ENCODE measurements around the gene POLR1A.
A peak's percentile ranks its signal among the peaks of the same experiment; 100 is the strongest.

POLR1A gene

DNA sequence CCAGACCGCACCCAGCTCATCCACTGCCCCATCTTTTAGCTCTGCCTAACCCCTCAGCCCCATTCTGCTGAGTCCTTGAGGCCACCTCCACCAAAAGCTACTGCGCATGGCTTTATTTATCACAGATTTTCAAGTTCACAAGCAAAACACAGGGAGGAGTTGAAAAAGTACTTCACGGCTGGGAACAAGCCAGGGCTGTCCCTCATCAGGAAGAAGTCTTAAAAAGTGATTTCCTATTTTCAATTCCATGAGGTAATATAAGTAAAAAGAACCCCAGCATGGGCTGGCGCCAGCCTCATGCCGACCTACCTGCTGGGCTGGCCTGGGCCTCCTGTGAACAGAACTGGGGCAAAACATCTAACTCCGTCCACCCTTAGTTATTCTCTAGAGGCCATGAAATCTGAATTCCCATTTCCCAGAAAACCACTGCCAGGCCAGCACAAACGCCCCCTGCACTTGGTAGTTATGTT is 69.0 kb downstream of the POLR1A start:
- intact Hi-C loops (cut with DNase I; ENCODE audit: low total_unique reads) = no loop called here
- Histone ChIP-seq H3K4me1 (peaks cover 0 to 35% (median 14%) of the 10 kb centered on the region in 4 donors), H3K27ac (peak overlapping the region; percentile 69 to 71), H3K4me3 (no peak overlapping the region), H3K9me3 (no peaks in the 10 kb centered on the region), H3K36me3 (peaks cover 53 to 94% (median 54%) of the 10 kb centered on the region in 3 donors), H3K27me3 (no peaks in the 10 kb centered on the region)
- TF ChIP-seq, protein P1, sequence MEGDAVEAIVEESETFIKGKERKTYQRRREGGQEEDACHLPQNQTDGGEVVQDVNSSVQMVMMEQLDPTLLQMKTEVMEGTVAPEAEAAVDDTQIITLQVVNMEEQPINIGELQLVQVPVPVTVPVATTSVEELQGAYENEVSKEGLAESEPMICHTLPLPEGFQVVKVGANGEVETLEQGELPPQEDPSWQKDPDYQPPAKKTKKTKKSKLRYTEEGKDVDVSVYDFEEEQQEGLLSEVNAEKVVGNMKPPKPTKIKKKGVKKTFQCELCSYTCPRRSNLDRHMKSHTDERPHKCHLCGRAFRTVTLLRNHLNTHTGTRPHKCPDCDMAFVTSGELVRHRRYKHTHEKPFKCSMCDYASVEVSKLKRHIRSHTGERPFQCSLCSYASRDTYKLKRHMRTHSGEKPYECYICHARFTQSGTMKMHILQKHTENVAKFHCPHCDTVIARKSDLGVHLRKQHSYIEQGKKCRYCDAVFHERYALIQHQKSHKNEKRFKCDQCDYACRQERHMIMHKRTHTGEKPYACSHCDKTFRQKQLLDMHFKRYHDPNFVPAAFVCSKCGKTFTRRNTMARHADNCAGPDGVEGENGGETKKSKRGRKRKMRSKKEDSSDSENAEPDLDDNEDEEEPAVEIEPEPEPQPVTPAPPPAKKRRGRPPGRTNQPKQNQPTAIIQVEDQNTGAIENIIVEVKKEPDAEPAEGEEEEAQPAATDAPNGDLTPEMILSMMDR (IDR thresholded peaks at IDR 0.05) = no peak
- no peak for DNase-seq

DNA sequence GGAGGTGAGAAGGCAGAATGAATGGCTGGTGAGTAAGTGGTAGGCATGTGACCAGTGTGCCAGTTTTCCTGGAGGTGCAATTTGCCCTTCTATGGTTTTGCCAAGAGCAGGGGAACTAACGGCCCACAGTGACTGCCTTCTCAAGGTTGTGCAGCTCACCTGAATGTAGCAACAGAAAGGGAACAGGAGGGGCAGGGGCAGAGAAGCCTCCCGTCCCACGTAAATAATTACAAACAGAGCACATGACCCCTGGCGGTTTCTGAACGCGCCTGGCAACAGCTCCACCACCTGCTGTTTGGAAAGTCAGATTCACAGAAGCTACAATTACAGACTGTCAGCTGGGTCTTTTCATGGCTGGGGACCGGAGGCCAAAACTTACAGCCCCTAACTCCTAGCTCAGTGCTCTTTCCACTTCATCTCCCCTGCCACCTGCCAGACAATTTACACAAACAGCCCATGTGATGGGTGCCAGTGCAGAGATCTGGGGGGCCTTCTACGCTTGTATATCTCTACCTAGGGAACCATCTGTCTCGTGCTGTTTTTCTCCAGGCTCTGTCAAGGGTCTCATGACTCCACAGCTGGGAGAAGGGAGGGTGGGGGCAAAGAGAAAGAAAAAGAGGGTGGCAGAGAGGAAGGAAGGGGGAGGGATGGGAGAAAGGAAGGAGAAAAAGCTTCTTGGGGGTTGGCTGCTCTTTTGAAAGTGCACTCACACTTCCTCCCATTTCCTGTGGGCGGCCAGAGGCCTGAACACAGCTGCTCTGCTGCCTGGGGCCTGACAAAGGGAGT is 69.6 kb downstream of the POLR1A start:
- H3K27me3 ChIP-seq = no peaks in the 10 kb centered on the region
- H3K27ac ChIP-seq = peak overlapping the region; percentile 69 to 71
- peaks cover 53 to 94% (median 54%) of the 10 kb centered on the region in 3 donors for H3K36me3 ChIP-seq
- no peaks in the 10 kb centered on the region for H3K9me3 ChIP-seq
- intact Hi-C loops (cut with DNase I; ENCODE audit: low total_unique reads) = no loop called here
- peaks cover 0 to 35% (median 14%) of the 10 kb centered on the region in 4 donors for H3K4me1 ChIP-seq
- peak; percentile 81 for DNase-seq
- H3K4me3 ChIP-seq = no peak overlapping the region
- TF ChIP-seq, protein P1 (IDR thresholded peaks at IDR 0.05) = peak in 1 of 2 experiments; percentile 16

DNA sequence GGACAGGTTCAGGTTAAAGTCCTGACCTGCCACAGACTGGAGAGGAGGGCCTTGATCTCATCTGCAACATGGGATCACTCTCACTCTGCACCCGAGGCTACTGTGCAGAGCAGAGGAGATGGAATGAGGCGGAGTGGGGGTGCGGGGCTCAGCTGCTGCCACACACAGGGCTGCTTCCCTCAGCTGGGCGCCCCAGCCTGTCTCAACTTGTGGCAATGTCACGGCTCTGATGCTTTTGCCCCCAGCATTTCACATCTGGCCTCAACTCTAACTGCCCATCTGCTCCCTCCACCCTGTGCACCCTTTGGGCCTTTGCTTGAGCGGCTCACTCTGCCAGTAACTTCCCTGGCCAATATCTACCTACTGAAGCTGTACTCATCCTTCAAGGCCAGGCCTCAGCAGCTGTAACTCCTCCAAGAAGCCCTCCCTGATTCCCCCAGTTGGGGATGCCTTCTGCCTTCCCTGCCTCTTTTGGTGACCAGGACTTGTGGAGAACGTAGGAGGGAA is 70.3 kb downstream of the POLR1A start:
- H3K36me3 ChIP-seq = peaks cover 59 to 97% (median 59%) of the 10 kb centered on the region in 3 donors
- no peaks in the 10 kb centered on the region for H3K27me3 ChIP-seq
- no peak overlapping the region for H3K4me3 ChIP-seq
- H3K4me1 ChIP-seq = peaks cover 0 to 35% (median 14%) of the 10 kb centered on the region in 4 donors
- DNase-seq = peak in 1 of 2 donors; percentile 51
- TF ChIP-seq, protein P1 (IDR thresholded peaks at IDR 0.05) = no peak
- no peaks in the 10 kb centered on the region for H3K9me3 ChIP-seq
- peak overlapping the region; percentile 69 to 71 for H3K27ac ChIP-seq
- intact Hi-C loops (cut with DNase I; ENCODE audit: low total_unique reads) = no loop called here

DNA sequence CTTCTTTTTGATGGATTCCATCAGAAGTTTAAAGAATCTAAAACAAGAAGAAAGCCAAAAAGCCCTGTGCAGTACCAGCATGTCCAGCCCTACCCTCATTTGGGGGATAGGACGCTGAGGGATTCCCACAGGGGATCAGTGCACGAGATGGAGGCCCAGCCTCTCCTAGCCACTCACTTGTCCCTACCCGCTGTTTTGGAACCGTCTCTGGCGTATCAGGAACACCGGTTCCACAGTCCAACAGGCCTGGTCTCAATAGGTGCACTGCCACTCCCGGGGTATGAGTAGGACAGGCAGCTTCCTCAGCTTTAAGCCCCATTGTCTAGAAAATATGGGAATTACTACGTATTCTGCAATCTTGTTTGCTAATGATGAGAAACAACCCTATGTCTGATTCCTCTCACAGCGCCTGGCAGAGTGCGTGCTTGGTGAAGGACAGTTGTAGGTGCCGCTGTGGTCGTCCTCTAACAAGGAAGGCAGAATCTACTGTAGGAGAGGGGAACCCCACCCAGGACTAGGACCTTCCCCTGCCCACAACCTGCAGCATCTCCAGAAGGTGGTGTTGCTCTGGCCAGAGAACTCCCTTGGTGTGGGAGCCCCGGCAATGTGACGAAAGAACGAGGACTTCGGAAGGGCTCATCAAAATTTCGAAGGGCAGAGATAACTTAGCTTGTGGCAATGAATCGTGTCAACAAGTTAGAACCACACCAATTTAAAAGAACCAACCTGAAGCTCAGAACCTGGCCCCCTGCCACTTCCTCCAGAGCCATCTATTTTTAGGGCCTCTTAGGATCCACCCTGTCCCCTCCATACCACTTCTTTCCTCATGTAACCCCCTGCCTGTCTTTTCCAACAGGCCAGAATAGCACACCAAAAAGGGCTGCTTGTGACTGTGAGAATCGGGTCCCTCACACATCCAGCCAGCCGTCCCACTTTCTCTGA is 71.7 kb downstream of the POLR1A start:
- DNase-seq = no peak
- H3K27ac ChIP-seq = no peak overlapping the region
- peaks cover 53 to 97% (median 61%) of the 10 kb centered on the region in 3 donors for H3K36me3 ChIP-seq
- H3K27me3 ChIP-seq = no peaks in the 10 kb centered on the region
- intact Hi-C loops (cut with DNase I; ENCODE audit: low total_unique reads) = no loop called here
- H3K9me3 ChIP-seq = no peaks in the 10 kb centered on the region
- TF ChIP-seq, protein P1 (IDR thresholded peaks at IDR 0.05) = no peak
- H3K4me3 ChIP-seq = no peak overlapping the region
- peaks cover 0 to 35% (median 14%) of the 10 kb centered on the region in 4 donors for H3K4me1 ChIP-seq

DNA sequence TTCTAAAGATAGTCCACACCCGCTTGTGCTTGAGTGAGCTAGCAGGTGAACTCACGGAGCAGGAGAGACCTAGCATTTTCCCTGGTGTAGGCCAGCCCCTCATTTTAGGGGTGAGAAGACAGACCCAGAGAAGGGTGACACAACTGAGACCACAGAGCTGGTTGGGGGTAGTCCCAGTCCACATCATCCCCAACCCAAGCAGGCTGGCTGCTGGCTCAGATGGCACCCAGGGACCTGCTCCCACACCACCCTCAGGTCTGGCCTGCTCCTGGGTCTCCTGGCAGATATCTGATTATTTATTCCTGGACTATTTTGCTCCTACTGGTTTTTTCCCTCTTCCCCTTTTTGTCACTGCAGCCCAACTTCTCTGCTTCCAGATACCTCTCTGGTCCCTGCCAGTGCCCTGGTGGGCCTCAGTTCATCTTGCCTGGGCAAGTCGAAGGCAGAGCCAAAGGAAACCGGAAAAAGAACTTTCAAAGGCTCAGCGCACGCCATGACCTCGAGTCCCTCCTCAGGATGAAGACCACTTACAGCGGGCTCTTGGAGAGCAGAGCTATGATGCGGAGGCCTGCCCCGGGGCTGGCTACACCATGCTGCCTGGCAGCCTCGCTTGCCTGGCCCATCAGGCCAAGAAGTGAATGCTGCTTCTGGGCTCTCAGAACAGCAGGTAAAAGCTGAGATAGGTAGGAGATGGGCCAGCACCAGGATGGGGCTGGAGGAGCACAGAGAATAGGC is 72.7 kb downstream of the POLR1A start:
- no peak overlapping the region for H3K27ac ChIP-seq
- DNase-seq = no peak
- no peaks in the 10 kb centered on the region for H3K27me3 ChIP-seq
- intact Hi-C loops (cut with DNase I; ENCODE audit: low total_unique reads) = no loop called here
- H3K4me3 ChIP-seq = no peak overlapping the region
- H3K36me3 ChIP-seq = peaks cover 50 to 98% (median 60%) of the 10 kb centered on the region in 3 donors
- TF ChIP-seq, protein P1 (IDR thresholded peaks at IDR 0.05) = no peak
- no peaks in the 10 kb centered on the region for H3K9me3 ChIP-seq
- H3K4me1 ChIP-seq = peaks cover 0 to 28% (median 14%) of the 10 kb centered on the region in 4 donors
